Epithelial cell of esophagus (primary cell): Measurements from ENCODE around the gene RNF180.

Source experiments
- DNase-seq: peaks from one replicate; pipeline ENCODE4 v3.0.0; 2010; ENCODE audit warnings: low read depth
- H3K4me3 ChIP-seq: 2 replicates; pipeline ENCODE4 v1.5.1; 2011; ENCODE audit warnings: mild to moderate bottlenecking, low read length, control low read depth
- TF ChIP-seq, protein P1 (sequence below): IDR thresholded peaks from 2 replicates; pipeline ENCODE4 v1.5.1; 2011; ENCODE audit warnings: low read depth, mild to moderate bottlenecking, low read length, control low read depth, inconsistent platforms; ENCODE audit not compliant: insufficient read depth; ENCODE audit errors: missing control alignments

Gene RNF180

GRCh38 chr5:64161420-64161819, 4.2 kb upstream of the RNF180 start:
- TF ChIP-seq, protein P1, sequence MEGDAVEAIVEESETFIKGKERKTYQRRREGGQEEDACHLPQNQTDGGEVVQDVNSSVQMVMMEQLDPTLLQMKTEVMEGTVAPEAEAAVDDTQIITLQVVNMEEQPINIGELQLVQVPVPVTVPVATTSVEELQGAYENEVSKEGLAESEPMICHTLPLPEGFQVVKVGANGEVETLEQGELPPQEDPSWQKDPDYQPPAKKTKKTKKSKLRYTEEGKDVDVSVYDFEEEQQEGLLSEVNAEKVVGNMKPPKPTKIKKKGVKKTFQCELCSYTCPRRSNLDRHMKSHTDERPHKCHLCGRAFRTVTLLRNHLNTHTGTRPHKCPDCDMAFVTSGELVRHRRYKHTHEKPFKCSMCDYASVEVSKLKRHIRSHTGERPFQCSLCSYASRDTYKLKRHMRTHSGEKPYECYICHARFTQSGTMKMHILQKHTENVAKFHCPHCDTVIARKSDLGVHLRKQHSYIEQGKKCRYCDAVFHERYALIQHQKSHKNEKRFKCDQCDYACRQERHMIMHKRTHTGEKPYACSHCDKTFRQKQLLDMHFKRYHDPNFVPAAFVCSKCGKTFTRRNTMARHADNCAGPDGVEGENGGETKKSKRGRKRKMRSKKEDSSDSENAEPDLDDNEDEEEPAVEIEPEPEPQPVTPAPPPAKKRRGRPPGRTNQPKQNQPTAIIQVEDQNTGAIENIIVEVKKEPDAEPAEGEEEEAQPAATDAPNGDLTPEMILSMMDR, result no peak
- no peak for DNase-seq
- H3K4me3 ChIP-seq, result no peak overlapping the region

- no peak overlapping the region for H3K4me3 ChIP-seq
- no peak for DNase-seq
- TF ChIP-seq, protein P1, result no peak
Measured at GRCh38 chr5:64163135-64163534, 2.5 kb upstream of the RNF180 start.

GRCh38 chr5:64163746-64164145, 1.9 kb upstream of the RNF180 start:
- DNase-seq, result no peak
- H3K4me3 ChIP-seq, result no peak overlapping the region
- TF ChIP-seq, protein P1, result no peak

GRCh38 chr5:64164166-64164565, 1.5 kb upstream of the RNF180 start:
- DNase-seq, result no peak
- TF ChIP-seq, protein P1, result no peak
- no peak overlapping the region for H3K4me3 ChIP-seq

GRCh38 chr5:64165160-64165499, 513 bp upstream of the RNF180 start:
- no peak for DNase-seq
- H3K4me3 ChIP-seq, result peak overlapping the region; percentile 65
- TF ChIP-seq, protein P1, result no peak

GRCh38 chr5:64166201-64166959, 737 bp downstream of the RNF180 start:
- peak overlapping the region; percentile 65 for H3K4me3 ChIP-seq
- TF ChIP-seq, protein P1, result no peak
- peak; percentile 9 for DNase-seq

DNA sequence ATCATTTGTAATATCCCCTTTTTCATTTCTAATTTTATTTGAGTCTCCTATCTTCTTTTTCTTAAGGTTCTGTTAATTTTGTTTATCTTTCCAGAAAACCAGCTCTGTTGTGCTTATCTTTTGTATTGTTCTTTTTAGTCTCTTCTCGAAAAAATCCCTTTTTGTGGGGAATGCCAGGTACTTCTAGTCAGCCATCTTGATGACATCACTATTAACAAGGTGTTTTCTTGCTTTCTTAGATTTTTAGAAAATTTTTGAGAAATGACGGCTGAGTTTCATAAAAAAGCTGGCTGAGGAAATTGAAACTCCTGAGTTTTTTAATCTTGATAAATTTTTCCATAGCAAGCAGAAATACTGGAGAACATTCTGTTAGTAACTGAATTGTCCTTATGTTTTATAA, 10.7 kb downstream of the RNF180 start:
- TF ChIP-seq, protein P1, result no peak
- no peak overlapping the region for H3K4me3 ChIP-seq
- DNase-seq, result no peak
